Measurements from ENCODE around the gene DEPDC4. TPM values are rescaled to one million over a fixed set of nuclear protein-coding genes. Genes with fewer than 3 reads are reported as not detected.
"Not testable (repeated sequence)": the region's sequence is repeated elsewhere in the genome, so short reads cannot be mapped to it uniquely, and the experiment has no call there.

DEPDC4 gene
- 1.9 and 3.7 TPM in 2 replicates for total RNA-seq (2022)
- percentile 52 among the genes with signal in this experiment for Bru-seq, nascent RNA
- BruChase-seq, experiment 1, labeled RNA remaining after a 6-hour chase: percentile 38 among the genes with signal in this experiment
- percentile 42 among the genes with signal in this experiment for BruChase-seq, experiment 2, labeled RNA remaining after a 2-hour chase
- long read RNA-seq, partial matches to known transcripts: 1 of 3 reads
- long read RNA-seq, other reads (novel, unspliced or antisense): 2 of 3 reads

DNA sequence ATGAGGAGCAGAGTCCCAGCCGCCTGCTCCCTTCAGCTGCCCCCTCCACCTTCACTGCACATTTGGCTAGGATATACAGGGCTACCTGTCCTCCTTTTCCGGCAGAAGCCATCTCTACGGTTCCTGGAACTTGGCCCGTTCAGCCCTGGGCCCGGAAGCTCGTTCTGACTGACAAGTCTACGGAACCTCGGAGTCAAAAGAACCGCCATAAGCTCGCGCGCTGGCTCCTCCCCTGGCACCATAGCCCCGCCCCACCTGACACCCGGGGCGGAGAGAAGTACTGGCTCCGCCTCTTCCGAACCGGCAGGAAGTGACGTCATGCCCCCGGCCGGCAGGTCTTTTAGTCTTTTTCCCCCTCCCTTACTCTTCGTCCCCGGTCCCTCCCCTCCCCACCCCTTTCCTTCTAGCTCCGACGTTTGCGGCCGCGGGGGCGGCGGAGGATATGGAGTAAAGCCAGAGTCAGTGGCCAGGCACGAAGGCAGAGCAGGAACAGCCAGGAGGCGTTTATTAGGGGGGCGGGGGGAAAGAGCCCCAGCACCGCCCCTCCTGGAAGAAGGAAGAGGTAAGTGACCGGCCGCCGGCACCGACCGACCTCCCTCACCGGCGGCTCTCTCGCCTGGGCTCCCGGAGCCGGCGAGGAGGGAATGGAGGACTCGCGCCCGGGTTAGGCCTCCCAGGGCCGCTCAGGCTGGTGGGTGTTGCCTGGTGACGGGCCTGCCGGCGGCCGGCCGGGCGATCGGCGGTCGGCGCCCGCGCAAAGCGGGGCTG lies at the start of gene DEPDC4, which contains the start of gene SCYL2:
DEPDC4 (minus strand) TSS at position 245 of the 768 bp plus-strand sequence; CDS start at position 242, 3 bp downstream.
SCYL2 (plus strand) TSS at position 343 of the 768 bp plus-strand sequence. CDS start 15,794 bp downstream, outside the sequence.
- intact Hi-C loops (cut with micrococcal nuclease; ENCODE audit: unreplicated experiment): no loop called here
- H3K27me3 Mint-ChIP-seq (ENCODE audit: unreplicated experiment): no peaks in the 10 kb centered on the region
- peak within 1 kb of the TSS; percentile 48 for H3K27ac Mint-ChIP-seq (ENCODE audit: unreplicated experiment)
- peaks cover 12% of the 10 kb centered on the region for H3K4me1 Mint-ChIP-seq (ENCODE audit: low read depth, unreplicated experiment)
- H3K4me3 Mint-ChIP-seq (ENCODE audit: low read depth, unreplicated experiment): peak within 1 kb of the TSS; percentile 94
- no peak for TF ChIP-seq CTCF (IDR thresholded peaks at IDR 0.05; ENCODE audit: unreplicated experiment)
- DNase-seq: peak; percentile 96
- CTCF ChIA-PET: interaction anchor here (0.5 to 3.4 kb wide), 10 partner anchors 9 to 366 kb away, joined by 3 to 22 read pairs (median 4); partner anchors contain the start of gene ACTR6
- peaks cover 30% of the 10 kb centered on the region for H3K36me3 Mint-ChIP-seq (ENCODE audit: insufficient read depth, unreplicated experiment)
- no TSS peak for BruUV-seq (replicated peaks)
- no peaks in the 10 kb centered on the region for H3K9me3 Mint-ChIP-seq (ENCODE audit: low read depth, unreplicated experiment)

- no peaks in the 10 kb centered on the region for H3K36me3 Mint-ChIP-seq (ENCODE audit: insufficient read depth, unreplicated experiment)
- no peaks in the 10 kb centered on the region for H3K4me1 Mint-ChIP-seq (ENCODE audit: low read depth, unreplicated experiment)
- CTCF ChIA-PET: interaction anchor here (0.5 to 0.7 kb wide), 2 partner anchors 34 to 193 kb away, joined by 3 to 4 read pairs; no protein-coding TSS in a partner anchor
- no peak for DNase-seq
- no peaks in the 10 kb centered on the region for H3K27me3 Mint-ChIP-seq (ENCODE audit: unreplicated experiment)
- no peak for TF ChIP-seq CTCF (IDR thresholded peaks at IDR 0.05; ENCODE audit: unreplicated experiment)
- H3K4me3 Mint-ChIP-seq (ENCODE audit: low read depth, unreplicated experiment): no peak overlapping the region
- BruUV-seq (replicated peaks): no TSS peak
- intact Hi-C loops (cut with micrococcal nuclease; ENCODE audit: unreplicated experiment): loop anchor here (10.0 kb wide), 1 partner anchor 77 kb away; no protein-coding TSS in a partner anchor
- H3K27ac Mint-ChIP-seq (ENCODE audit: unreplicated experiment): no peak overlapping the region
- no peaks in the 10 kb centered on the region for H3K9me3 Mint-ChIP-seq (ENCODE audit: low read depth, unreplicated experiment)
These were observed 44.4 kb upstream of the DEPDC4 start for GRCh38 chr12:100311317-100311716.

DNA sequence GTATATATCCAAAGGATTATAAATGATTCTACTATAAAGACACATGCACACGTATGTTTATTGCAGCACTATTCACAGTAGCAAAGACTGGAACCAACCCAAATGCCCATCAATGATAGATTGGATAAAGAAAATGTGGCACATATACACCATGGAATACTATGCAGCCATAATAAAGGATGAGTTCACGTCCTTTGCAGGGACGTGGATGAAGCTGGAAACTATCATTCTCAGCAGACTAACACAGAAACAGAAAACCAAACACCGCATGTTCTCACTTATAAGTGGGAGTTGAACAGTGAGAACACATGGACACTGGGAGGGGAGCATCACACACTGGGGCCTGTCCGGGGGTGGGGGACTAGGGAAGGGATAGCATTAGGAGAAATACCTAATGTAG lies 41.3 kb upstream of the DEPDC4 start:
- H3K4me3 Mint-ChIP-seq (ENCODE audit: low read depth, unreplicated experiment); H3K27ac Mint-ChIP-seq (ENCODE audit: unreplicated experiment); H3K27me3 Mint-ChIP-seq (ENCODE audit: unreplicated experiment); H3K4me1 Mint-ChIP-seq (ENCODE audit: low read depth, unreplicated experiment); H3K9me3 Mint-ChIP-seq (ENCODE audit: low read depth, unreplicated experiment); BruUV-seq (replicated peaks); intact Hi-C loops (cut with micrococcal nuclease; ENCODE audit: unreplicated experiment); DNase-seq; H3K36me3 Mint-ChIP-seq (ENCODE audit: insufficient read depth, unreplicated experiment); CTCF ChIA-PET: not testable (repeated sequence)

DNA sequence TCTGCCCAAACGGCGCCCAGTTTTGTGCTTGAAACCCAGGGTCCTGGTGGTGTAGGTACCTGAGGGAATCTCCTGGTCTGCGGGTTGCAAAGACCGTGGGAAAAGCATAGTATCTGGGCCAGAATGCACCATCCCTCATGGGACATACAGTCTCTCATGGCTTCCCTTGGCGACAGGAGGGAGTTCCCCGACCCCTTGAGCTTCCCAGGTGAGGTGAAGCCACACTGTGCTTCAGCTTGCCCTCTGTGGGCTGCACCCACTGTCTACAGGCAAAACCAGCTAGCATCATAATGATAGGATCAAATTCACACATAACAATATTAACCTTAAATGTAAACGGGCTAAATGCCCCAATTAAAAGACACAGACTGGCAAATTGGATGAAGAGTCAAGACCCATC lies 37.5 kb upstream of the DEPDC4 start:
- H3K4me3 Mint-ChIP-seq (ENCODE audit: low read depth, unreplicated experiment); H3K27me3 Mint-ChIP-seq (ENCODE audit: unreplicated experiment); intact Hi-C loops (cut with micrococcal nuclease; ENCODE audit: unreplicated experiment); H3K4me1 Mint-ChIP-seq (ENCODE audit: low read depth, unreplicated experiment); CTCF ChIA-PET; DNase-seq; H3K27ac Mint-ChIP-seq (ENCODE audit: unreplicated experiment); BruUV-seq (replicated peaks): not testable (repeated sequence)
- H3K9me3 Mint-ChIP-seq (ENCODE audit: low read depth, unreplicated experiment): peaks cover 16% of the 10 kb centered on the region
- peaks cover 21% of the 10 kb centered on the region for H3K36me3 Mint-ChIP-seq (ENCODE audit: insufficient read depth, unreplicated experiment)

GRCh38 chr12:100303831-100304230 lies 37.0 kb upstream of the DEPDC4 start:
- H3K27ac Mint-ChIP-seq (ENCODE audit: unreplicated experiment): no peak overlapping the region
- H3K4me3 Mint-ChIP-seq (ENCODE audit: low read depth, unreplicated experiment): no peak overlapping the region
- intact Hi-C loops (cut with micrococcal nuclease; ENCODE audit: unreplicated experiment): no loop called here
- no peaks in the 10 kb centered on the region for H3K4me1 Mint-ChIP-seq (ENCODE audit: low read depth, unreplicated experiment)
- CTCF ChIA-PET: no interaction called here
- BruUV-seq (replicated peaks): no TSS peak
- H3K27me3 Mint-ChIP-seq (ENCODE audit: unreplicated experiment): no peaks in the 10 kb centered on the region
- TF ChIP-seq CTCF (IDR thresholded peaks at IDR 0.05; ENCODE audit: unreplicated experiment): no peak
- H3K9me3 Mint-ChIP-seq (ENCODE audit: low read depth, unreplicated experiment): peaks cover 16% of the 10 kb centered on the region
- DNase-seq: no peak
- peaks cover 21% of the 10 kb centered on the region for H3K36me3 Mint-ChIP-seq (ENCODE audit: insufficient read depth, unreplicated experiment)
